Measurements from ENCODE around the gene CPT1B. TPM values are rescaled to one million over a fixed set of nuclear protein-coding genes. Genes with fewer than 3 reads are reported as not detected.
A peak's percentile ranks its signal among the peaks of the same experiment; 100 is the strongest.

The CPT1B gene
- total and polyA plus RNA-seq, 10 of the 15 experiments (the other 5 are each of a cell fraction or from before 2014, with no cell fraction given), result 3.5 to 54.0 (median 21.7) TPM

DNA sequence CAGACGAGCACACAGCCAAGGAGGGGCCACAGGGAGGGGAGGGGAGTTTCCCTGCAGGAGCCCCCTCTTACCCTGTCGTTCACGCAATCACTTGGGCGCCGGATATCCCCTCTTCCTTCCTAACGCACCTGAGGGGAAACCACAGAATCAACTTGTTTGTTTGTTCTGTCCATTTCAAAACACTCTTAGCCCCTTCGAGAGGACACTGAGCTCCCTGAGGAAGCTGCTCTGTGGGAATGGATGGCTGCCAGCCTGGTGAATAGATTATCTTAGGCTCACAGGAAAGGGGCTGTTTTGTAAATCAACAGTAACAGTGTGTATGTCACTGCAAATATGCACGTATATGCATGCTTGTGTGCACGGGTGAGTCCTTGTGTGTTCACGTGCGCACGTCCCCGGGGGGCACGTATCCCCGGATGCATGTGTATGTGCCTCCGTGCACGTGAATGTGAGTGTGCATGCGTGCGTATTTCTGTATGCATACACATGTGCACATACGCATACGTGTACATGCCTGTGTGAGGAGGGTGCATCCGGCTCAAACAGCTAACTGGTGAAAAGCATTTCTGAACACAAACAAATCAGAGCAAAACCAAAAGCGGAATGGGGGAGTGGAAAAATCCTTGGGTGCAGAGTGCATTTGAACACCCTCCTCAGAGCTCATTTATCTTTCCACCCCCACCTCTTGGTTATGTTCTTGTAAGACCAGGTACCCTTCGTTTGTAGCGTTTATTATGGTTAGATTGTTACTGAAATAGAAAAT lies 42.5 kb upstream of the CPT1B start (continued):
- TF ChIP-seq, protein P1, sequence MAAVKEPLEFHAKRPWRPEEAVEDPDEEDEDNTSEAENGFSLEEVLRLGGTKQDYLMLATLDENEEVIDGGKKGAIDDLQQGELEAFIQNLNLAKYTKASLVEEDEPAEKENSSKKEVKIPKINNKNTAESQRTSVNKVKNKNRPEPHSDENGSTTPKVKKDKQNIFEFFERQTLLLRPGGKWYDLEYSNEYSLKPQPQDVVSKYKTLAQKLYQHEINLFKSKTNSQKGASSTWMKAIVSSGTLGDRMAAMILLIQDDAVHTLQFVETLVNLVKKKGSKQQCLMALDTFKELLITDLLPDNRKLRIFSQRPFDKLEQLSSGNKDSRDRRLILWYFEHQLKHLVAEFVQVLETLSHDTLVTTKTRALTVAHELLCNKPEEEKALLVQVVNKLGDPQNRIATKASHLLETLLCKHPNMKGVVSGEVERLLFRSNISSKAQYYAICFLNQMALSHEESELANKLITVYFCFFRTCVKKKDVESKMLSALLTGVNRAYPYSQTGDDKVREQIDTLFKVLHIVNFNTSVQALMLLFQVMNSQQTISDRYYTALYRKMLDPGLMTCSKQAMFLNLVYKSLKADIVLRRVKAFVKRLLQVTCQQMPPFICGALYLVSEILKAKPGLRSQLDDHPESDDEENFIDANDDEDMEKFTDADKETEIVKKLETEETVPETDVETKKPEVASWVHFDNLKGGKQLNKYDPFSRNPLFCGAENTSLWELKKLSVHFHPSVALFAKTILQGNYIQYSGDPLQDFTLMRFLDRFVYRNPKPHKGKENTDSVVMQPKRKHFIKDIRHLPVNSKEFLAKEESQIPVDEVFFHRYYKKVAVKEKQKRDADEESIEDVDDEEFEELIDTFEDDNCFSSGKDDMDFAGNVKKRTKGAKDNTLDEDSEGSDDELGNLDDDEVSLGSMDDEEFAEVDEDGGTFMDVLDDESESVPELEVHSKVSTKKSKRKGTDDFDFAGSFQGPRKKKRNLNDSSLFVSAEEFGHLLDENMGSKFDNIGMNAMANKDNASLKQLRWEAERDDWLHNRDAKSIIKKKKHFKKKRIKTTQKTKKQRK (IDR thresholded peaks at IDR 0.05; ENCODE audit: low read depth, low read length), result no peak
- TF ChIP-seq POU2F2 (IDR thresholded peaks at IDR 0.05; ENCODE audit: borderline replicate concordance, low read depth, low read length) (peak; percentile 80; the same call in 1 of the 3 replicates), CHD1 (IDR thresholded peaks at IDR 0.05; ENCODE audit: low read depth, low read length) (peak; percentile 71; the same call in 1 of the 2 replicates), IKZF2 (IDR thresholded peaks at IDR 0.05) (peak; percentile 47 to 92), KDM1A (IDR thresholded peaks at IDR 0.05; ENCODE audit: borderline replicate concordance) (peak; percentile 98; the same call in 1 of the 2 replicates), MEF2B (IDR thresholded peaks at IDR 0.05; ENCODE audit: partially characterized antibody, poor library complexity, severe bottlenecking) (peak; percentile 88), POLR2A (IDR thresholded peaks at IDR 0.05; ENCODE audit: low read depth, low read length) (peak; percentile 71), TCF3 (IDR thresholded peaks at IDR 0.05; ENCODE audit: borderline replicate concordance, insufficient read depth, low read depth, low read length) (no peak), EGR1 (IDR thresholded peaks at IDR 0.05; ENCODE audit: borderline replicate concordance in 1 of 2, low read depth in 2 of 2, low read length in 2 of 2) (peak in 1 of 2 experiments; percentile 34; a peak in 1 of 3 replicates), SUZ12 (IDR thresholded peaks at IDR 0.05; ENCODE audit: unreplicated experiment) (no peak), YY1 (IDR thresholded peaks at IDR 0.05; ENCODE audit: low read depth, low read length) (no peak), NBN (IDR thresholded peaks at IDR 0.05) (no peak; the same call in none of the 2 replicates), SRF (IDR thresholded peaks at IDR 0.05; ENCODE audit: low read depth in 2 of 2, low read length in 2 of 2) (0 out of 4 replicates have a peak, but pooled peaks of 1 of the 2 experiments have one; percentile 18), ZNF384 (IDR thresholded peaks at IDR 0.05; ENCODE audit: borderline replicate concordance, low read depth, low read length) (no peak), EED (IDR thresholded peaks at IDR 0.05; ENCODE audit: low read depth) (0 out of 2 replicates have a peak, but pooled peaks have one; percentile 31), RUNX3 (IDR thresholded peaks at IDR 0.05; ENCODE audit: low read length) (0 out of 2 replicates have a peak, but pooled peaks have one; percentile 2), NFYB (IDR thresholded peaks at IDR 0.05; ENCODE audit: insufficient read depth, low read depth, low read length) (peak; percentile 28; the same call in 1 of the 2 replicates), CREB1 (IDR thresholded peaks at IDR 0.05; ENCODE audit: low read depth) (peak; percentile 26; the same call in 1 of the 2 replicates), ETV6 (conservative IDR thresholded peaks at IDR 0.05 in 1 of 2, IDR thresholded peaks at IDR 0.05 in 1 of 2; ENCODE audit: borderline replicate concordance in 1 of 2, low read depth in 1 of 2) (peak in 1 of 2 experiments; percentile 38; a peak in 1 of 4 replicates), RELA (IDR thresholded peaks at IDR 0.05; ENCODE audit: borderline replicate concordance, partially characterized antibody) (no peak), PAX5 (IDR thresholded peaks at IDR 0.05; ENCODE audit: borderline replicate concordance, low read depth, low read length) (peak; percentile 49; the same call in 1 of the 2 replicates)
- TF ChIP-seq, protein P2, sequence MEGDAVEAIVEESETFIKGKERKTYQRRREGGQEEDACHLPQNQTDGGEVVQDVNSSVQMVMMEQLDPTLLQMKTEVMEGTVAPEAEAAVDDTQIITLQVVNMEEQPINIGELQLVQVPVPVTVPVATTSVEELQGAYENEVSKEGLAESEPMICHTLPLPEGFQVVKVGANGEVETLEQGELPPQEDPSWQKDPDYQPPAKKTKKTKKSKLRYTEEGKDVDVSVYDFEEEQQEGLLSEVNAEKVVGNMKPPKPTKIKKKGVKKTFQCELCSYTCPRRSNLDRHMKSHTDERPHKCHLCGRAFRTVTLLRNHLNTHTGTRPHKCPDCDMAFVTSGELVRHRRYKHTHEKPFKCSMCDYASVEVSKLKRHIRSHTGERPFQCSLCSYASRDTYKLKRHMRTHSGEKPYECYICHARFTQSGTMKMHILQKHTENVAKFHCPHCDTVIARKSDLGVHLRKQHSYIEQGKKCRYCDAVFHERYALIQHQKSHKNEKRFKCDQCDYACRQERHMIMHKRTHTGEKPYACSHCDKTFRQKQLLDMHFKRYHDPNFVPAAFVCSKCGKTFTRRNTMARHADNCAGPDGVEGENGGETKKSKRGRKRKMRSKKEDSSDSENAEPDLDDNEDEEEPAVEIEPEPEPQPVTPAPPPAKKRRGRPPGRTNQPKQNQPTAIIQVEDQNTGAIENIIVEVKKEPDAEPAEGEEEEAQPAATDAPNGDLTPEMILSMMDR (IDR thresholded peaks at IDR 0.05 in 2 of 3, conservative IDR thresholded peaks at IDR 0.05 in 1 of 3; ENCODE audit: control insufficient read depth in 2 of 3, extremely low read depth in 1 of 3, insufficient read depth in 1 of 3, low read depth in 3 of 3, low read length in 3 of 3), result peak in 1 of 3 experiments; percentile 74; a peak in 2 of 6 replicates
- TF ChIP-seq, protein P3, sequence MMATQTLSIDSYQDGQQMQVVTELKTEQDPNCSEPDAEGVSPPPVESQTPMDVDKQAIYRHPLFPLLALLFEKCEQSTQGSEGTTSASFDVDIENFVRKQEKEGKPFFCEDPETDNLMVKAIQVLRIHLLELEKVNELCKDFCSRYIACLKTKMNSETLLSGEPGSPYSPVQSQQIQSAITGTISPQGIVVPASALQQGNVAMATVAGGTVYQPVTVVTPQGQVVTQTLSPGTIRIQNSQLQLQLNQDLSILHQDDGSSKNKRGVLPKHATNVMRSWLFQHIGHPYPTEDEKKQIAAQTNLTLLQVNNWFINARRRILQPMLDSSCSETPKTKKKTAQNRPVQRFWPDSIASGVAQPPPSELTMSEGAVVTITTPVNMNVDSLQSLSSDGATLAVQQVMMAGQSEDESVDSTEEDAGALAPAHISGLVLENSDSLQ (IDR thresholded peaks at IDR 0.05), result peak; percentile 67
